Coronary artery (tissue), 2 donors: ENCODE data around the gene ZNF326.

Experiments
- DNase-seq: peaks from one replicate; pipeline ENCODE4 v3.0.0-alpha.2; 2017; ENCODE audit warnings: low spot score
- H3K27ac ChIP-seq, 2 donors: fragments of 200-600 bp; sonication (generic); one replicate each; pipeline ENCODE4 v1.5.1; 2016 to 2019
- H3K4me3 ChIP-seq: fragments of 200-600 bp; sonication (generic); 2 replicates; pipeline ENCODE4 v1.5.1; 2016; ENCODE audit warnings: mild to moderate bottlenecking, moderate library complexity
- CTCF ChIP-seq: fragments of 200-600 bp; sonication (generic); IDR thresholded peaks from one replicate; pipeline ENCODE4 v1.5.1; 2019; ENCODE audit warnings: antibody characterized with exemption

ZNF326 gene

GRCh38 chr1:89951766-89952604 lies 42.9 kb upstream of the ZNF326 start:
- TF ChIP-seq CTCF = no peak
- no peak overlapping the region for H3K4me3 ChIP-seq
- DNase-seq = no peak
- H3K27ac ChIP-seq = no peak overlapping the region

- H3K27ac ChIP-seq = no peak overlapping the region
- H3K4me3 ChIP-seq = no peak overlapping the region
- TF ChIP-seq CTCF = no peak
- no peak for DNase-seq
Observed at GRCh38 chr1:89952605-89953130, 42.2 kb upstream of the ZNF326 start.

GRCh38 chr1:89953131-89953626 lies 41.7 kb upstream of the ZNF326 start:
- DNase-seq = no peak
- no peak for TF ChIP-seq CTCF
- Histone ChIP-seq H3K27ac (no peak overlapping the region), H3K4me3 (no peak overlapping the region)

GRCh38 chr1:89953929-89954328 lies 41.0 kb upstream of the ZNF326 start:
- no peak overlapping the region for H3K27ac ChIP-seq
- H3K4me3 ChIP-seq = no peak overlapping the region
- no peak for TF ChIP-seq CTCF
- DNase-seq = no peak

- TF ChIP-seq CTCF = no peak
- H3K4me3 ChIP-seq = no peak overlapping the region
- H3K27ac ChIP-seq = no peak overlapping the region
- DNase-seq = no peak
Observed at GRCh38 chr1:89954401-89954800, 40.5 kb upstream of the ZNF326 start.

- no peak overlapping the region for H3K4me3 ChIP-seq
- no peak for DNase-seq
- TF ChIP-seq CTCF = no peak
- no peak overlapping the region for H3K27ac ChIP-seq
Observed at GRCh38 chr1:89955311-89956205, 39.4 kb upstream of the ZNF326 start.
